GM12892 (cell line): ENCODE results near the gene TXNDC17.
"Not testable (repeated sequence)": the region's sequence is repeated elsewhere in the genome, so short reads cannot be mapped to it uniquely, and the experiment has no call there.

Experiments used
- DNase-seq: peaks from one replicate; pipeline ENCODE4 v3.0.0; 2011; ENCODE audit not compliant: insufficient read length
- FAIRE-seq: peaks from 2 replicates; lab custom pipeline; 2011; peaks lifted over from hg19 to GRCh38; lab: Jason Lieb, UNC
- POLR2A ChIP-seq: IDR thresholded peaks from 2 replicates; pipeline ENCODE4 v1.6.1; 2011; ENCODE audit warnings: low read depth, low read length, control low read depth
- POLR2AphosphoS5 ChIP-seq: IDR thresholded peaks from 2 replicates; pipeline ENCODE4 v1.6.1; 2011; ENCODE audit warnings: low read depth, low read length, control low read depth
- TAF1 ChIP-seq: IDR thresholded peaks from 2 replicates; pipeline ENCODE4 v1.6.1; 2011; ENCODE audit warnings: low read depth, mild to moderate bottlenecking, control low read depth, low read length, borderline replicate concordance

TXNDC17 gene

DNA sequence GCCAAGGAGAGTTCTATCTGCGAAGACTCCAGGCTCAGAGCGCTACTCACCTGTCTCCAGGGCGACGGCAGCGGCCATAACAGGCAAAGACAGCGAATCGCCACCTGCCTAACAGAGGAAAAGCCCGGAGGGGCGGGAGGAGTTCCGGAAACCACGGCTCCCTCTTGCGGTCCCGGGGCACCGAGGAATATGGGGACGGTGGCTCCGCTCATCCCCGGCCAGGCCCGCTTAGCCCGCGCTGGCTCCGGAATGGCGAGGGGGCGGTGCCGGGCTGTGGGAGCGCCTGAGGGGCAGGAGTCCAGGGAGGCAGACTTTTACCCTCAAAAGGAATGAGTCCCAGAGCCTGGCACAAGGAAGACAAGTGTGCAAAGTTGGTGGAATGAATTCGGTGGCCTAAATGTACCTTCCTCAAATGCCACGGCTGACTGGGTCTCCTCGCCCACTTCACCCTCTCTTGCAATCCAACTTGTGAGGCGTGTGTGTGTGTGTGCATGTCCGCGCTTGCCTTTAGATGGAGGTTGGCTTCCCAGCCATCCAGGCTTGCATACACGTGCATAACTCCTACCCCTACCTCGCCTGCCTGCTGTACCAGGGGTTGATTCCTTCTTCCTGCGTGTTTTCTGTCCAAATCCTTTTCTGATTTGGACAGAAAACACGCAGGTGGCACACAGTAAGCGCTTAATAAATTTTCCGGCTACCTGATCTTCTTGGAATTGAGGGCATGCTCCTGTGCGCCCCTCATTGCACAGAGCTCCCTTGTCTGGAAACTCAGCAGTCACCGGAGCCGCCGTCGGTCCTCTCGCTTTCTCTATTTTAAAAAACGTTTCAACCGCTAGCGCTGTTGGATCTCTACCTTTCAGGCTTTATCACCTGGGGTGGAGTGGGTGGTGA is 14.2 kb downstream of the TXNDC17 start:
- DNase-seq (no peak), FAIRE-seq (no peak)
- TF ChIP-seq POLR2A (no peak), TAF1 (no peak), POLR2AphosphoS5 (no peak)

DNA sequence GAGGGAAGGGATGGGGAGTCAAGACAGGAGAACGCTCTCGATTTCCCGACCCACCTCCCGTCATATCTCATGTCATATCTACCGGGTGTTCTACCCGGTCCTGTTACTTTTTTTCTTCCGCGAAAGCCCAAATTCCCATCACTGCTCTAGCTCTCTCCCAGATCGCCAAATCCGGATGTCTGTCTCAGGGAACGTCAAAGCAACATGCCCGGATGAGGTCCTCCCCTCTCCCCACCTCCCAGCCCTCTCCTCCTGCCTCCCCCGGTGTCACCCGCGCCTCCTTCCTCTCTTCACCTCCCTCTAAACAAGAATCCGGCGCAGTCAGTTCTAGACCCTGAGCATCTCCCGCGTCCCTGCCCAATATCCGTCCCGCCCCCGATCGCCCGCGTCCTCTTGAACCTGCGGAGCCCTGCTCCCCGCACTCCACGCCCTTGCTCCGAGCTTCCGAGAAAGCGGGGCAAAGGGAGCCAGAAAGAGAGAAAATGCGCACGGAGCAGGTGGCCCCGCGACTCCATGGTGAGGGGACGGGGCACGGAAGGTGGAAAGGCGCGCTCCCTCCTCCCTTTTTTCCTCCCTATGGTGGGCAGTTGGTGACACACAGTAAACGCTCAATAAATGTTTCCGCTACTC is 15.0 kb downstream of the TXNDC17 start:
- peak; percentile 79 for FAIRE-seq
- DNase-seq: not testable (repeated sequence)

DNA sequence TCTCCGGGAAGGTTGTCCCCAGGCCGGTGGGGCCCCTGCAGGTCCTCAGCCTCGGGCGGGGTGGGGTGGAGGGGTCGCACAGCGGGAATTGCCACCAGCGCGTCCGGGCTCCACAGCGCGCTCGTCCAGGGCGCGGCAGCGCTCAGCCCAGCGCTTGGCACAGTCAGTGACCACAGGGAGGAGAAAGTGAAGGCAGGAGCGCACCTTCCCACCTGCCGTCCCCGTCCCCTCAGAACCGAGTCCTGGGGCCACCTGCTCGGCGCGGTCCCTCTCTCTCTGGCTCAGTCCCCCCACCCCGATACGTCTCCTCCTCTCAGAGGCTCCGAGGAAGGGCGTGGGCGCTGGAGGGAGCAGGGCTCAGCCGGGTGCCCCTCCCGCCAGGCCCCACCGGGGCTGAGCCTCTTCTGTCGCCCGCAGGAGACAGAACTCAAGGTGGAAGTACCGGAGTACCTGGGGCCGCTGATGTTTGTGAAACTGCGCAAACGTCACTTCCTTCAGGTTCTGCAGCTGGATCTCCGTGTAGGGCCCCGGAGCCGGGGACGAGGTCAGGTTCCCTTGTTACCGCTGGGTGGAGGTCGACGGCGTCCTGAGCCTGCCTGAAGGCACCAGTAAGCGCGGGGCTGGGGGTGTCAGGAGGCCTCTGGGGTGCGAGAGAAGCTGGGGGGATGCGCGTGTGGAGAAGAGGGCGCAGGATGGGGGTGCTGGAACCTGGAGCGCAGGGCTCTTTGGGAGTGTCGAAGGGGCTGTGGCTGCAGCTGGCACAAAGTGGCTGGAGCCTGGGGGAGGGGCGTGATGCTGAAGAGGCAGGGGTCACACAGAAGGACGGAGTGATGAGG is 16.2 kb downstream of the TXNDC17 start:
- peak; percentile 73 for TF ChIP-seq TAF1
- peak; percentile 86 for FAIRE-seq
- not testable (repeated sequence) for DNase-seq

DNA sequence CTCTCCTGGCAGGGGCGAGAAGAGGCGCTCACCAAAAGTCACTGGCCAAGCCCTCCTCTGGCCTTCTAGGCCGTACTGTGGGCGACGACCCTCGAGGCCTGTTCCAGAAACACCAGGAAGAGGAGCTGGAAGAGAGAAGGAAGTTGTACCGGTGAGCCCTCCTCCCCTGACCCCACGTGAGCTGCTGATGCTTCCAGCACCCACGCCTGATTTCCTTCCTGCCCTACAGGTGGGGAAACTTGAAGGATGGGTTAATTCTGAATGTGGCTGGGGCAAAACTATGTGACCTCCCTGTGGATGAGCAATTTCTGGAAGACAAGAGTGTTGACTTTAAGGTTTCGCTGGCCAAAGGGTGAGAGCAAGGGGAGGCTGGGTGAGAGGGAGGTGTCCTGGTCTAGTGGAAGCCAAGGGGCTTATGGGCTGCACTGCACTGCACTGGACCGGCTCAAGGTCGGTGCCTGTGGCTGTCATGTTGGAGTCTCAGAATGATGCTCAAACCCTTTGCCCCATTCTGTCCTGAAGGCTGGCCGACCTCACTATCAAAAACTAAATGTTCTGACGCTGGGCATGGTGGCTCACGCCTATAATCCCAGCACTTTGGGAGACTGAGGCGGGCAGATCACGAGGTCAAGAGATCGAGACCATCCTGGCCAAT is 16.9 kb downstream of the TXNDC17 start:
- peak; percentile 77 for FAIRE-seq
- TF ChIP-seq POLR2A (no peak), TAF1 (no peak), POLR2AphosphoS5 (no peak)
- DNase-seq: no peak

DNA sequence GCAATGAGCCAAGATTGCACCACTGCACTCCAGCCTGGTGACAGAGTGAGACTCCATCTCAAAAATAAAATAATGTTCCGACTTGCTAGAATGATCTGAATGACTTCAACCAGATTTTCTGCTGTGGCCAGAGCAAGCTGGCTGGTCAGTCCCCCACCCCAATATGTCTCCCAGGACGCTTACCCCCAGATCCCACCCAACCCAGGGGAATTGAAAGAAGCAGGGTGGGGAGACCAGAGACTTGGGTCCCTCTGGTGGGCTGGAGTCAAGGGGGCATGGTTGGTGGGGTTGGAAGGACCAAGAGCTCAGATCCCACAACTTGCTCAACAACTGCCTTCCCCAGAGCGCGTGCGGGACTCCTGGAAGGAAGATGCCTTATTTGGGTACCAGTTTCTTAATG is 17.6 kb downstream of the TXNDC17 start:
- not testable (repeated sequence) for DNase-seq, FAIRE-seq

DNA sequence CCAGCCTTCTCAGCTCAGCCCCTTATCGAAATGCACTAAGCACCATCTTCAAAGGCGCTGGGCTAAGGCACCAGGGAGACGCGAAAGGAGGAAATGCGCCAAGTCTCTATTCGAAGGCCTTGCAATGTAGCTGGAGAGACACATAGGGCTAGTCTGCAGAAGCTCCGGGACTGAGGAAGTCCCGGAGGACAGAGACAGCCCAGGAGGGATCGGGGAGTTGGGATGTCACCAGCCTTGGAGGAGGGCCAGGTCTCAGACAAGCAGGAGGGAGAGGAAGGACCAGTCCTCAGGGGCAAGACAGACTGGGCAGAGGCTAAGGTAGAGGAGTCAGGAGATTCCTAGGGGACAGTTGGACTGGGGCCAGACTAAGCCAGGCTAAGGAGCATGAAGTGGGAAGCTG is 19.2 kb downstream of the TXNDC17 start:
- peak; percentile 57 for FAIRE-seq
- TF ChIP-seq TAF1 (no peak), POLR2A (no peak), POLR2AphosphoS5 (no peak)

DNA sequence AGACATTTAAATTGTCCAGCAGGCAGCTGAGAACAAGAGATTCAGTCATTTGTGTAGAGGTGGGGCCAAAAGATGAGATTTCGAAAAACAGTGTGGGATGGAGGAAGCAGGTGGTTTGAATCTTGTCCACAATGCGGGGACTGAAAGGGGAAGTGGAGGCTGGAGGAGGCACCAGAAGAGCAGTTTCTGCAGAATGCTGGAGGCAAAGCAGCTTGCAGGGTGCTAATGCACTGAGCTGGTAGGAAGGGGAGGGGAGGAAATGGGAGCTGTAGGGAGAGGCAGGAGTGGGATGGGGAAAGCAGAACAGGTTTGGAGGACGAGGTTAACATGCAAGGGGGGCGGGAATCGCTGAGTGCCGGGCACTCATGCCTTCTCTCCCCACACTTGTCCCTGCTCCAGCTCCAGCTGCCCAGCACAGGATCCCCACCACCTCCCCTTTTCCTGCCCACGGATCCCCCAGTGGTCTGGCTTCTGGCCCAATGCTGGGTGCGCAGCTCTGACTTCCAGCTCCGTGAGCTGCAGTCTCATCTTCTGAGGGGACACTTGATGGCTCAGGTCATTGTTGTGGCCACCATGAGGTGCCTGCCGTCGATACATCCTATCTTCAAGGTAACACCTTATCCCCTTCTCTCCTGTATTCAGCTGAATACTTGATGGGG is 20.1 kb downstream of the TXNDC17 start:
- DNase-seq: no peak
- peak; percentile 99 for FAIRE-seq
- TF ChIP-seq POLR2A (no peak), TAF1 (no peak)

More for the DNA sequence above, 19.2 kb downstream of the TXNDC17 start:
- DNase-seq: no peak

DNA sequence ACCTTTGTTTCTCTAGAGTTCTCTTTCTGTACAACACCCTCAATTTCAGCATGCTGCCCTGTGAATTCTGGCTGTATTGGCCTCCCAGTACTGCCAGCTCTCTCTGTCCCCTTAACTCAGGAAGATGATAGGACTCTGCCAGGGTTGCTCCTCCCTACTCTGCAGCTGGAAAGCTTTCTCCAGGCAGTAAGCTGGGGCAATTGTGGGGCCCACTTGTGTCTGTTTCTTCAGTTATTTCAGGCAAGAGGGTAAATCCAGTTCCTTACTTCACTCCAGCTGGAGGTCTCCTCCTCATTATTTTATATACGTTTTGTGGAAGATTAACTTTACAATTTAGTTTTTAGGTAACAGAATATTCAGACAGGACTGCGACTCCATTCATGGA is 20.6 kb downstream of the TXNDC17 start:
- no peak for FAIRE-seq
- TF ChIP-seq POLR2AphosphoS5 (no peak), TAF1 (no peak), POLR2A (no peak)
- no peak for DNase-seq

DNA sequence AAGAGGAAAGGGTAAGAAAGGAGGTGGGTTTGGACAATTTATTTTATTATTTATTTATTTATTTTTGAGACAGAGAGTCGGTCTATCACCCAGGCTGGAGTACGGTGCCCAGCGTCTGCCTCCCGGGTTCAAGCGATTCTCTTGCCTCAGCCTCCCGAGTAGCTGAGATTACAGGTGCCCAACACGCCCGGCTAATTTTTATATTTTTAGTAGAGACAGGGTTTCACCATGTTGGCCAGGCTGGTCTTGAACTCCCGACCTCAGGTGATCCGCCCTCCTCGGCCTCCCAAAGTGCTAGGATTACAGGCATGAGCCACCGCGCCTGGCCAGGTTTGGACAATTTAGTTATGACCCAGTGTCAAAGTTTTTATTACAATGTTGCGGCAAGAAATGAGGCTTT is 22.3 kb downstream of the TXNDC17 start:
- not testable (repeated sequence) for DNase-seq, FAIRE-seq

DNA sequence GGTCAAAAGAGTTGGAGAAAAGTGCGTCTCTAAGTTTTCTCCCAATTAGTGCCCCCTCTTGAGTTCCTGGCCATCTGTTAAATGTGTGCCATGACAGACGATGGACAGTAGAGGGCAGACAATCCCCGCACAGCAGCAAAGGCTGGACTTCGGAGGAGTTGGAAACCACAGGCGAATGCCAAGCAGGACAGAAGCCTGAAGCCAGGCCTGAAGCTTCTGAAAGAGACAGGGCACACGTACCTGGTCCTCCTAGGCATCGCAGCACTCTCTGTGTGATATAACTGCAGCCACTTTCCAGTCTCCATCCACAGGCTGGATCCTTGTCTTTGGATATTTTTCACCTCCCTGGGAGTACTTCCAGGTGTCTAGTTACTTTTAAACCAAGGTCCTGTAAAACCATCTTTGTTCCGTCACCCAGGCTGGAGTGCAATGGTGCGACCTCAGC is 25.2 kb downstream of the TXNDC17 start:
- TF ChIP-seq POLR2A (no peak), POLR2AphosphoS5 (no peak), TAF1 (no peak)
- peak; percentile 58 for DNase-seq
- peak; percentile 95 for FAIRE-seq

DNA sequence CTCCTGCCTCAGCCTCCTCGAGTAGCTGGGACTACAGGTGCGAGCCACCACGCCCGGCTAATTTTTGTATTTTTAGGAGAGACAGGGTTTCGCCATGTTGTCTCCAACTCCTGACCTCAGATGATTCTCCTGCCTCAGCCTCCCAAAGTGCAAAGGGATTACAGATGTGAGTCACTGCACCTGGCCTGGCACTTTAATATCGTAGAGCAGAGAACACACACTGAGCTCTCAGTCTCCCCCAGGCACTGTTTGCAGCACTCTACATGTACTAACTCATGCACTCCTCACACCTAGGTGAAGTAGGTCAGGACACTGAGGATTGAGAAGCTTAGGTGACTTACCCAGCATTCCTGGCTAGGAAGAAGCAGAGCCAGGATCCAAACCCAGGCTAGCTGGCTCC is 25.7 kb downstream of the TXNDC17 start:
- no peak for FAIRE-seq
- TF ChIP-seq POLR2A (no peak), POLR2AphosphoS5 (no peak), TAF1 (no peak)
- no peak for DNase-seq

DNA sequence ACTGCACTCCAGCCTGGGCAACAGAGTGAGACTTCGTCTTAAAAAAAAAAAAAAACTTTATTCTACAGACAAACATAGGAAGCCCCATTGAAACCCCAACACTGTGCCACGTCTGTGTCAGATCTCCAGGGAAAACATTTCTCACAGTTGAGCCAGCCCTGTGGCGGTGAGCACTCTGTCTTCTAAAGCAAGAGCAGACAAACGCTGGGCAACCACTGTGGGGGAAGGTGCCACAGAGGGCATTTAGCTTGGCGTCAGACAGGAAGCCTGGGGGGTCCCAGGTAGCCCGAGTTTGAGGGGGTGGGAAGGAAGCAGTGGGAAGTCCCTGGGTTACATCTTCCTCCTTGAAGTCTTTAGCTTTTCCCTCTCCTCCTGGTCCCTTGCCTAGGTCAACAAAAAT is 26.7 kb downstream of the TXNDC17 start:
- no peak for FAIRE-seq
- TF ChIP-seq POLR2A (no peak), POLR2AphosphoS5 (no peak), TAF1 (no peak)

More for the DNA sequence above, 26.7 kb downstream of the TXNDC17 start:
- no peak for DNase-seq
